ENCODE data around the gene DNMBP.

GRCh38 chr10:99855479-99856071 is 154.2 kb downstream of the DNMBP start:
- TF ChIP-seq EZH2 (IDR thresholded peaks at IDR 0.05; ENCODE audit: insufficient read depth, poor library complexity, severe bottlenecking) (no peak), EZH2phosphoT487 (IDR thresholded peaks at IDR 0.05; ENCODE audit: insufficient read depth, low read depth) (no peak)
